Esophagus squamous epithelium (tissue), 4 donors: ENCODE data around the gene CERT1.

ENCODE experiments used
- POLR2A ChIP-seq, 4 donors: fragments of 450-650 bp; IDR thresholded peaks; one replicate each; pipeline ENCODE4 v1.6.1; 2017; ENCODE audit warnings: antibody characterized with exemption in 4 of 4, mild to moderate bottlenecking in 4 of 4, moderate library complexity in 3 of 4
- TF ChIP-seq, protein P1 (sequence below), 6 experiments: fragments of 450-650 bp in 4 of 6; fragments of 200-600 bp in 2 of 6; sonication (generic) in 2 of 6; IDR thresholded peaks; one replicate each; pipeline ENCODE4 v1.5.1; 2016 to 2019; ENCODE audit warnings: antibody characterized with exemption in 6 of 6, mild to moderate bottlenecking in 4 of 6, moderate library complexity in 4 of 6

DNA sequence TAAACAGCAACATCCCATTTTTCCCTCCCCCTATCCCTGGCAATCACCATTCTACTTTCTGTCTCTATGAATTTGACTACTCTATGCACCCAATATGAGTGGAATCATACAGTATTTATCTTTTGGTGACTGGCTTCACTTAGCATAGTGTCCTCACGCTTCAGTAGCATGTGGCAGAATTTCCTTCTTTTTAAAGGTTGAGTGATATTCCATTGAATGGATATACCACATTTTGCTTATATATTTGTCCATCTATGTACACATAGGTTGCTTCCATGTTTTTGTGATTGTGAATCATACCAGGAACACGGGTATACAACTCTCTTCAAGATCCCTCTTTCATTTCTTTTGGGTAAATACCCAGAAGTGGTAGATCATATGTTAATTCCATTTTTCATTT is 69.9 kb downstream of the CERT1 start:
- no peak for TF ChIP-seq POLR2A (IDR thresholded peaks at IDR 0.05)
- TF ChIP-seq, protein P1, sequence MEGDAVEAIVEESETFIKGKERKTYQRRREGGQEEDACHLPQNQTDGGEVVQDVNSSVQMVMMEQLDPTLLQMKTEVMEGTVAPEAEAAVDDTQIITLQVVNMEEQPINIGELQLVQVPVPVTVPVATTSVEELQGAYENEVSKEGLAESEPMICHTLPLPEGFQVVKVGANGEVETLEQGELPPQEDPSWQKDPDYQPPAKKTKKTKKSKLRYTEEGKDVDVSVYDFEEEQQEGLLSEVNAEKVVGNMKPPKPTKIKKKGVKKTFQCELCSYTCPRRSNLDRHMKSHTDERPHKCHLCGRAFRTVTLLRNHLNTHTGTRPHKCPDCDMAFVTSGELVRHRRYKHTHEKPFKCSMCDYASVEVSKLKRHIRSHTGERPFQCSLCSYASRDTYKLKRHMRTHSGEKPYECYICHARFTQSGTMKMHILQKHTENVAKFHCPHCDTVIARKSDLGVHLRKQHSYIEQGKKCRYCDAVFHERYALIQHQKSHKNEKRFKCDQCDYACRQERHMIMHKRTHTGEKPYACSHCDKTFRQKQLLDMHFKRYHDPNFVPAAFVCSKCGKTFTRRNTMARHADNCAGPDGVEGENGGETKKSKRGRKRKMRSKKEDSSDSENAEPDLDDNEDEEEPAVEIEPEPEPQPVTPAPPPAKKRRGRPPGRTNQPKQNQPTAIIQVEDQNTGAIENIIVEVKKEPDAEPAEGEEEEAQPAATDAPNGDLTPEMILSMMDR (IDR thresholded peaks at IDR 0.05): no peak
